Endothelial cell of umbilical vein (primary cell): ENCODE data around the gene TMEM203. TPM values are rescaled to one million over a fixed set of nuclear protein-coding genes. Genes with fewer than 3 reads are reported as not detected.

Source experiments
- BruUV-seq: library from RNA; stranded (reverse); fragments of 400-500 nt; replicated peaks from 2 replicates; lab custom pipeline; 2021; lab: Mats Ljungman, UMichigan
- CTCF ChIA-PET: fragments of 300-600, 350-600 bp; sonication (Branson Sonifier 250); formaldehyde crosslinking; loops from one replicate; lab custom pipeline; 2021; ENCODE audit warnings: antibody characterized with exemption, inconsistent platforms; lab: Charles Lee
- POLR2A ChIA-PET: fragments of 300-600, 350-600 bp; sonication (Branson Sonifier 250); formaldehyde crosslinking; loops from one replicate; lab custom pipeline; 2021; ENCODE audit warnings: antibody characterized with exemption, inconsistent platforms; lab: Charles Lee
- DNase-seq: peaks from one replicate; pipeline ENCODE4 v3.0.0-alpha.2; 2011; ENCODE audit warnings: low read depth, low spot score
- FAIRE-seq: peaks from 2 replicates; lab custom pipeline; 2011; peaks lifted over from hg19 to GRCh38; lab: Jason Lieb, UNC
- H2AFZ ChIP-seq: 2 replicates; pipeline ENCODE4 v1.6.0; 2012; ENCODE audit warnings: low read depth, low read length, control low read depth, inconsistent platforms
- H3K27ac ChIP-seq: 2 replicates; pipeline ENCODE4 v1.5.1; 2011; ENCODE audit warnings: low read depth, mild to moderate bottlenecking, control low read depth, low read length, moderate library complexity; ENCODE audit not compliant: insufficient read depth
- H3K27me3 ChIP-seq, 2 experiments: 2 replicates each; pipeline versions ENCODE4 v1.6.0 to v1.6.1; 2011; ENCODE audit warnings: low read length in 2 of 2, mixed read lengths in 1 of 2; ENCODE audit not compliant: control insufficient read depth in 2 of 2, insufficient read depth in 2 of 2
- H3K36me3 ChIP-seq, 2 experiments: 2 replicates in 1 of 2; 3 replicates in 1 of 2; pipeline ENCODE4 v1.5.1; 2011; ENCODE audit warnings: low read length in 2 of 2, mild to moderate bottlenecking in 1 of 2, moderate library complexity in 1 of 2; ENCODE audit not compliant: control insufficient read depth in 2 of 2, insufficient read depth in 2 of 2; ENCODE audit errors: extremely low read depth in 1 of 2
- H3K4me1 ChIP-seq: 3 replicates; pipeline ENCODE4 v1.5.1; 2011; ENCODE audit warnings: mild to moderate bottlenecking, low read length; ENCODE audit not compliant: control insufficient read depth, insufficient read depth; ENCODE audit errors: extremely low read depth
- H3K4me2 ChIP-seq: 2 replicates; pipeline ENCODE4 v1.6.1; 2011; ENCODE audit warnings: low read length, control low read depth, mixed read lengths; ENCODE audit not compliant: insufficient read depth
- H3K4me3 ChIP-seq, 3 experiments: fragments of 200-600 bp in 1 of 3; sonication (generic), shearing (Covaris generic) in 1 of 3; replicated peaks in 1 of 3; 2 replicates each; pipeline ENCODE4 v1.5.1; 2011 to 2016; ENCODE audit warnings: control low read depth in 3 of 3, low read length in 3 of 3, mild to moderate bottlenecking in 2 of 3, inconsistent platforms in 1 of 3, low read depth in 1 of 3, moderate library complexity in 1 of 3; ENCODE audit not compliant: insufficient read depth in 1 of 3
- H3K79me2 ChIP-seq: 2 replicates; pipeline ENCODE4 v1.6.0; 2012; ENCODE audit warnings: low read length, inconsistent platforms; ENCODE audit not compliant: control insufficient read depth, insufficient read depth
- H3K9ac ChIP-seq: replicated peaks from 2 replicates; pipeline ENCODE3; 2011; ENCODE audit warnings: low read length, control low read depth; ENCODE audit not compliant: insufficient read depth; ENCODE audit errors: extremely low read depth
- H3K9me1 ChIP-seq: replicated peaks from 3 replicates; pipeline ENCODE4 v1.6.0; 2011; ENCODE audit warnings: mild to moderate bottlenecking, low read length; ENCODE audit not compliant: control insufficient read depth, insufficient read depth; ENCODE audit errors: extremely low read depth
- H3K9me3 ChIP-seq: replicated peaks from 2 replicates; pipeline ENCODE4 v1.5.1; 2012; ENCODE audit warnings: low read length, inconsistent platforms; ENCODE audit not compliant: control insufficient read depth, insufficient read depth
- H4K20me1 ChIP-seq: replicated peaks from 2 replicates; pipeline ENCODE3; 2011; ENCODE audit warnings: mild to moderate bottlenecking, low read length; ENCODE audit not compliant: control insufficient read depth, insufficient read depth; ENCODE audit errors: extremely low read depth
- CTCF ChIP-seq, 2 donors: IDR thresholded peaks; 1 replicate in 1 of 2; 2 replicates in 1 of 2; pipeline ENCODE4 v1.5.1; 2011; ENCODE audit warnings: low read length in 2 of 2, mild to moderate bottlenecking in 2 of 2, moderate library complexity in 2 of 2, control low read depth in 1 of 2, inconsistent platforms in 1 of 2, low read depth in 1 of 2; ENCODE audit not compliant: insufficient read depth in 1 of 2; ENCODE audit errors: extremely low read depth in 1 of 2
- EZH2 ChIP-seq: IDR thresholded peaks from 2 replicates; pipeline ENCODE4 v1.6.1; 2012; ENCODE audit warnings: borderline replicate concordance, low read depth, mild to moderate bottlenecking, moderate library complexity, low read length, inconsistent platforms; ENCODE audit not compliant: severe bottlenecking
- GATA2 ChIP-seq: IDR thresholded peaks from 2 replicates; pipeline ENCODE4 v1.7.0; 2011; ENCODE audit warnings: low read depth, mild to moderate bottlenecking, moderate library complexity, mixed read lengths, low read length; ENCODE audit not compliant: insufficient read length, insufficient read depth
- MYC ChIP-seq: IDR thresholded peaks from one replicate; pipeline ENCODE4 v1.6.1; 2011; ENCODE audit warnings: mild to moderate bottlenecking, low read depth, low read length
- POLR2A ChIP-seq: IDR thresholded peaks from 2 replicates; pipeline ENCODE4 v1.6.1; 2012; ENCODE audit warnings: low read depth, mild to moderate bottlenecking, control low read depth, low read length
- dilution Hi-C: fragments of 300-500 bp; cut with MboI; formaldehyde crosslinking; loops from one replicate; pipeline ENCODE4 v1.15.0; 2019; ENCODE audit warnings: low sequenced_read_pairs; ENCODE audit not compliant: extremely low pct_ligation_motif_present
- intact Hi-C: fragments of 100-400 bp; cut with micrococcal nuclease; formaldehyde crosslinking; loops from one replicate; pipeline ENCODE4 v1.10.0; 2022
- polyA plus RNA-seq, 4 experiments: library from polyadenylated mRNA; depleted of rRNA in 3 of 4; stranded (reverse) in 3 of 4; unstranded in 1 of 4; fragments of >200 nt; gene quantifications; 2 replicates each; pipeline versions ENCODE4 v1.2.1 to v1.2.3, GENCODE V29; 2011 to 2012; ENCODE audit warnings: missing spikeins in 1 of 4
- total RNA-seq: library from RNA; stranded (reverse); gene quantifications from 2 replicates; pipeline ENCODE4 v1.2.3, GENCODE V29; 2021

Gene TMEM203
- total and polyA plus RNA-seq, 2 donors (not counting 3 experiments of a cell fraction or from before 2014, with no cell fraction given), result 29.6 to 39.8 TPM

- no peak for DNase-seq
- no peaks in the 10 kb centered on the region for H3K4me1 ChIP-seq
- H3K79me2 ChIP-seq, result no peaks in the 10 kb centered on the region
- H3K4me2 ChIP-seq, result no peak overlapping the region
- FAIRE-seq, result no peak
- intact Hi-C loops (no loop called here), dilution Hi-C loops (no loop called here)
- no TSS peak for BruUV-seq
- no peaks in the 10 kb centered on the region for H3K9me3 ChIP-seq
- H2AFZ ChIP-seq, result no peak overlapping the region
- H3K27ac ChIP-seq, result no peak overlapping the region
- peaks cover 23 to 29% of the 10 kb centered on the region in 2 experiments for H3K27me3 ChIP-seq
- H3K9me1 ChIP-seq, result no peaks in the 10 kb centered on the region
- no peaks in the 10 kb centered on the region for H3K36me3 ChIP-seq
- no peak overlapping the region for H3K4me3 ChIP-seq
- no peak overlapping the region for H3K9ac ChIP-seq
- H4K20me1 ChIP-seq, result no peaks in the 10 kb centered on the region
- POLR2A ChIA-PET, result no interaction called here
- TF ChIP-seq POLR2A (no peak), CTCF (IDR thresholded peaks at IDR 0.05; ENCODE audit: extremely low read depth in 1 of 2, insufficient read depth in 1 of 2, low read depth in 1 of 2, low read length in 2 of 2) (no peak), GATA2 (no peak), EZH2 (peak; percentile 78), MYC (no peak)
- CTCF ChIA-PET, result no interaction called here
These were observed 36.9 kb downstream of the TMEM203 start for GRCh38 chr9:137168573-137168903.

GRCh38 chr9:137167747-137168572 lies 37.5 kb downstream of the TMEM203 start:
- Histone ChIP-seq H3K79me2 (no peaks in the 10 kb centered on the region), H3K9me1 (no peaks in the 10 kb centered on the region), H3K4me1 (peaks cover 3% of the 10 kb centered on the region), H4K20me1 (no peaks in the 10 kb centered on the region), H2AFZ (no peak overlapping the region), H3K9ac (no peak overlapping the region), H3K4me2 (no peak overlapping the region), H3K4me3 (no peak overlapping the region), H3K27ac (no peak overlapping the region), H3K27me3 (peaks cover 26 to 31% of the 10 kb centered on the region in 2 experiments), H3K36me3 (no peaks in the 10 kb centered on the region), H3K9me3 (no peaks in the 10 kb centered on the region)
- ChIA-PET POLR2A (no interaction called here), CTCF (interaction anchor here (1.0 kb wide), 2 partner anchors 9 to 69 kb away, joined by 3 read pairs; no protein-coding TSS in a partner anchor)
- intact Hi-C loops, result no loop called here
- FAIRE-seq, result no peak
- peak; percentile 77 for TF ChIP-seq EZH2
- no peak for TF ChIP-seq CTCF (IDR thresholded peaks at IDR 0.05; ENCODE audit: extremely low read depth in 1 of 2, insufficient read depth in 1 of 2, low read depth in 1 of 2, low read length in 2 of 2)
- no TSS peak for BruUV-seq
- dilution Hi-C loops, result no loop called here
- no peak for DNase-seq
